ENCODE data around the gene MRTFA. TPM values are rescaled to one million over a fixed set of nuclear protein-coding genes. Genes with fewer than 3 reads are reported as not detected.
"Not testable (repeated sequence)": the region's sequence is repeated elsewhere in the genome, so short reads cannot be mapped to it uniquely, and the experiment has no call there.

Gene MRTFA
- total RNA-seq, 2 donors from 2014 or later, result 38.5 to 58.8 TPM

GRCh38 chr22:40516416-40516815, 120.1 kb downstream of the MRTFA start:
- no peak overlapping the region for H3K27ac Mint-ChIP-seq
- DNase-seq (ENCODE audit: low spot score in 2 of 2) (no peak), ATAC-seq (no peak)
- H3K9me3 Mint-ChIP-seq, result no peaks in the 10 kb centered on the region
- H3K36me3 Mint-ChIP-seq, result peaks cover 5 to 9% of the 10 kb centered on the region in 2 donors

DNA sequence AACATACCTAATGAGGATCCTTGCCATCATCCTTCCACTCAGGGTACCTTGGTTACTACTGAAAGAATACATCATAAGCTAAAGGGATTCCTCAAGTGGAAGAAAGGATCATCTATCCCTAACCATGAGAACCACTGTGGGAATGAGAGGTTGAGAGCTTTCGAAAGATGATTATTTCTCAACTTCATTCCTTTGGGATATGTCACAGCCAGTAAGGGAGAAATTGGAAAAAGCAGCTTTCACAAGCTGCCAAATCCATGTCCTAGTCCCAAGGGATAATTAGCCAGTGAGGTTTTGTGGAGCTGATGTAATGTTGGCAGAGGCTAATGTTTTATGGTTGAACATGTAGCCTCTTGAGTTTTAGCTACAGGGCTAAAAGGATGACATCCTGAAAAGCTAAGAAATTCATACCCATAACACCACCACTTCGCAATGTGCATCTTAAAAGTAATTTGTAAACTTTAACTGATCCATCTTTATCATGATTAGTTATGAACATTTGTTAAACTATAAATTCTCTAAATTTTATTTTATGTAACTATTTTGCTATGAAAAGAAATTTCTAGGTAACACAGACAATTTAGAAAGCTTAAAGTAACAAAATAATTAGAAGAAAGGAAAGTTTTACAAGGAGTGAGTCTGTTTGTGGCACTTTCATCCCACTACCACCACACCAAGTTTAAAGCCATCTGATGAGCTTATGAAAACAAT, 123.9 kb downstream of the MRTFA start:
- Mint-ChIP-seq H3K36me3 (no peaks in the 10 kb centered on the region), H3K27ac (peak overlapping the region in 1 of 2 donors; percentile 36), H3K9me3 (no peaks in the 10 kb centered on the region)
- ATAC-seq, result no peak
- DNase-seq (ENCODE audit: low spot score in 2 of 2), result no peak

DNA sequence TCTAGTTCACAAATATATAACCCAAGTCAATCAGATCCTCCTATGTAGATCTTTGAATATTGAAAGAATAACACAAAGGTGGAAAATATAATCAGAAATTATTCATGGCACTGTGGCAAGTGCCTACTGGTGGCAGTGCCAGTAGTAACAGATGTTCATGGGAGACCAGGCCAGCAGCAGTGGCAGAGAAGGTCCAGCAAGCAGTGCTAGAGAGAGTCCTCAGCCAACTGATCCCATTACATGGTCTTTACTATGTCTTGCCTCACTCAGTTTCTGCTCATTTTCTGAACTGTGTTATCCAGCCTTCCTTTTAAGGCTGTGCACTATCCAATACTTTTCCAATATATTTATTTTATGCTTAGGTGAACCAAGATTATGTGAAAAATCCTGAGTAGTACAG, 124.9 kb downstream of the MRTFA start:
- H3K9me3 Mint-ChIP-seq, result no peaks in the 10 kb centered on the region
- no peak for ATAC-seq
- H3K27ac Mint-ChIP-seq, result no peak overlapping the region
- DNase-seq (ENCODE audit: low spot score in 2 of 2), result no peak
- no peaks in the 10 kb centered on the region for H3K36me3 Mint-ChIP-seq

DNA sequence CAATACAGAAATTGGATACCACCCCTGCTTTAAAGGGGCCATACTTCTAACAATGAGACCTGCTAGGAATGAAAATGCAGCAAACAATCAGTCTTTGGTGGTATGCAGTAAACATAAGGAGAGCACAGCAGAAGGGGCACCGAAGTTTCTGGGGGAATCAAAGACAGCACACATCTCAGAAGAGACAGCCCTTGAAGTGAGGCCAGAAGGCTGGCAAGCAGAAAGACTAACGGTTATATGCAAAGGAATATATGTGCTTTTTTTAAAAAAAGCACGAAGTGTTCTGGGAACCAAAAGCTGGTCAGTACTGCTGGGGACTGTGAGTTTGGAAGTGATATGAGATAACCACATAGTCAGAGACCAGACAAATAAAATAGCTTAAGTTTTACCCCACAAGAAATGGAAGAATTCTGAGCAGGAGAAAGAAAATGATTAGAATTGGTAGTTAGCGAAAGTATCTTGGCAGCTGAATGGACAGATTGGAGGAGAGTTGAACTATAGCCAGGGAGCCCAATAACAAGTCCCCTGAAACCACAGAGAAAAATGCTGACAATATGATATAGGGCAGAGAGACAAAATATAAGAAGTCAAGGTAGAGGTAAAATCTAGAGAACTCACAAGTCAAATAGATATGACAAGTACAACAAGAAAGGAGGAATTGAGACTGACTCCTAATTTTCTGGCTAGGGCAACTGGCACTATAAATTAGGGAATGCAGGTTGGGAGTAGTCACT, 125.7 kb downstream of the MRTFA start:
- Mint-ChIP-seq H3K36me3 (no peaks in the 10 kb centered on the region), H3K9me3 (no peaks in the 10 kb centered on the region), H3K27ac (no peak overlapping the region)
- no peak for DNase-seq (ENCODE audit: low spot score in 2 of 2)
- no peak for ATAC-seq

- Mint-ChIP-seq H3K9me3 (no peaks in the 10 kb centered on the region), H3K36me3 (no peaks in the 10 kb centered on the region), H3K27ac (no peak overlapping the region)
- ATAC-seq (no peak), DNase-seq (ENCODE audit: low spot score in 2 of 2) (no peak)
These were observed 127.0 kb downstream of the MRTFA start for GRCh38 chr22:40509401-40510134.

- not testable (repeated sequence) for H3K27ac Mint-ChIP-seq; H3K36me3 Mint-ChIP-seq; ATAC-seq; H3K9me3 Mint-ChIP-seq; DNase-seq (ENCODE audit: low spot score in 2 of 2)
These were observed 128.5 kb downstream of the MRTFA start for GRCh38 chr22:40508046-40508445.

DNA sequence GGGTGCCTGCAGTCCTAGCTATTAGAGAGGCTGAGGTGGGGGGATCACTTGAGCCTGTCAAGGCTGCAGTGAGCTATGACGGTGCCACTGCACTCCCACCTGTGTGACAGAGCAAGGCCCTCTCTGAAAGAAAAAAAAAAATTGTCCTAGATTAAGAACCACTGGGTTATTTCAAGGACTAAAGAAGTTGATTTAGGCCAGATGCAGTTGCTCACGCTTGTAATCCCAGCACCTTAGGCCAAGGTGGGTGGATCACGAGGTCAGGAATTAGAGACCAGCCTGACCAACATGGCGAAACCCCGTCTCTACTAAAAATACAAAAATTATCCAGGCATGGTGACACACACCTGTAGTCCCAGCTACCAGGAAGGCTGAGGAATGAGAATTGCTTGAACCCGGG, 129.0 kb downstream of the MRTFA start:
- Mint-ChIP-seq H3K36me3 (peaks cover 0 to 7% of the 10 kb centered on the region in 2 donors), H3K9me3 (peaks cover 0 to 4% of the 10 kb centered on the region in 2 donors), H3K27ac (no peak overlapping the region)
- ATAC-seq (no peak), DNase-seq (ENCODE audit: low spot score in 2 of 2) (no peak)

DNA sequence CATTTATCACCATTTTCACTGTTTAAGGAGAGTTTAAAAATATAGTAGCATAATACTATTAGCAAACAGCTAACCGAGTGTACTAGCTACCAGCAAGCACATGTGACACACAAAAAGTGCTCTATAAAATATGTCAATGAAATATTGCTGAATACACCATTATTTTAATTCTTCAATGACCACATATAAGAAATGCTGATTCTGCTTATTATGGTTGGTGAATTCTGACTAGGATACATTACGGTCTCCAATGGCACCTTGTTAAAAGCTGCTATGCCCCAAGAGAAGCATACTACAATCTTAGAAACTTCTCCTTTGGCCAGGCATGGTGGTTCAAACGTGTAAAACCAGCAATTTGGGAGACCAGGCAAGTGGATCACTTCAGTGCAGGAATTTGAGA, 129.8 kb downstream of the MRTFA start:
- Mint-ChIP-seq H3K27ac (no peak overlapping the region), H3K36me3 (peaks cover 0 to 8% of the 10 kb centered on the region in 2 donors), H3K9me3 (peaks cover 0 to 4% of the 10 kb centered on the region in 2 donors)
- ATAC-seq (no peak), DNase-seq (ENCODE audit: low spot score in 2 of 2) (no peak)

- no peak overlapping the region for H3K27ac Mint-ChIP-seq
- peaks cover 0 to 8% of the 10 kb centered on the region in 2 donors for H3K36me3 Mint-ChIP-seq
- DNase-seq (ENCODE audit: low spot score in 2 of 2) (no peak), ATAC-seq (no peak)
- H3K9me3 Mint-ChIP-seq, result peaks cover 0 to 4% of the 10 kb centered on the region in 2 donors
These were observed 132.0 kb downstream of the MRTFA start for GRCh38 chr22:40504285-40505249.

- H3K36me3 Mint-ChIP-seq, result peaks cover 0 to 8% of the 10 kb centered on the region in 2 donors
- peak; percentile 49 to 74 for ATAC-seq
- peak overlapping the region; percentile 34 to 90 for H3K27ac Mint-ChIP-seq
- H3K9me3 Mint-ChIP-seq, result peaks cover 0 to 4% of the 10 kb centered on the region in 2 donors
- no peak for DNase-seq (ENCODE audit: low spot score in 2 of 2)
These were observed 133.6 kb downstream of the MRTFA start for GRCh38 chr22:40502919-40503318.

GRCh38 chr22:40500465-40500786, 136.1 kb downstream of the MRTFA start:
- not testable (repeated sequence) for DNase-seq (ENCODE audit: low spot score in 2 of 2); H3K9me3 Mint-ChIP-seq; ATAC-seq; H3K36me3 Mint-ChIP-seq; H3K27ac Mint-ChIP-seq

GRCh38 chr22:40499209-40499623, 137.3 kb downstream of the MRTFA start:
- H3K36me3 Mint-ChIP-seq, result peaks cover 0 to 8% of the 10 kb centered on the region in 2 donors
- H3K27ac Mint-ChIP-seq, result peak overlapping the region in 1 of 2 donors; percentile 39
- peaks cover 0 to 4% of the 10 kb centered on the region in 2 donors for H3K9me3 Mint-ChIP-seq
- ATAC-seq (peak; percentile 90 to 94), DNase-seq (ENCODE audit: low spot score in 2 of 2) (no peak)

DNA sequence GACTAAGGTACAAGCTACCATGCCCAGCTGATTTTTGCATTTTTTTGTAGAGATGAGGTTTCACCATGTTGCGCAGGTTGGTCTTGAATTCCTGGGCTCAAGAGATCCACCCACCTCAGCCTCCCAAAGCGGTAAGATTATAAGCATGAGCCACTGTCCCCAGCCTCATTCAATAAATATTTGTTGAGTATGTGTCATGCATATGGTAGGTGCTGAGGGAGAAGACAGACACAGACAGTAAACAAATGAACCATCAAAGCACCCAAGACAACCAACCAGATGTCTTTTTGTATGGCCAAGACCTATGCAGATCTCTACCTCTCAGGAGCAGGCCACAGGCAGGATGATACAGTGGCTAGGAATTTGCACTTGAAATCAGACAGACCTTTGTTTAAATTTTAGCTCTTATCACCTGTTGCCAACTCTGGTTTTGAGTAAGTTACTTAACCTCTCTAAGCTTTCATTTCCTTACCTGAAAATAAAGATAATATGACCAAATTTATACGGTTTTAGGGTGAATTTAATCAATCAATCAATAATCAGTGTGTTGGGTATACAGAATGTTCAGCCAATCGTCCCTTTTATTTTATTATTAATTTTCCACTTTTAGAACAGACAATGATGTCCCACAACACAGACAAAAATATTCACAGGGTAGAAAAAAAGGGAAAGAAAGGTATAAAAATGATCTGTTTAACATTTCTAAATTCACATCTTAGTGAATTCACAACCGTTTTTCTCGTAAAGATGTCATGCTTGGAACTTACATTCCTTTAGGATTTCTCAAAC, 137.9 kb downstream of the MRTFA start:
- ATAC-seq (peak; percentile 41 to 70), DNase-seq (ENCODE audit: low spot score in 2 of 2) (no peak)
- H3K9me3 Mint-ChIP-seq, result peaks cover 0 to 4% of the 10 kb centered on the region in 2 donors
- H3K36me3 Mint-ChIP-seq, result peaks cover 0 to 8% of the 10 kb centered on the region in 2 donors
- H3K27ac Mint-ChIP-seq, result no peak overlapping the region

GRCh38 chr22:40493441-40493840, 143.1 kb downstream of the MRTFA start:
- peaks cover 0 to 5% of the 10 kb centered on the region in 2 donors for H3K36me3 Mint-ChIP-seq
- H3K9me3 Mint-ChIP-seq, result no peaks in the 10 kb centered on the region
- H3K27ac Mint-ChIP-seq, result peak overlapping the region in 1 of 2 donors; percentile 38

DNA sequence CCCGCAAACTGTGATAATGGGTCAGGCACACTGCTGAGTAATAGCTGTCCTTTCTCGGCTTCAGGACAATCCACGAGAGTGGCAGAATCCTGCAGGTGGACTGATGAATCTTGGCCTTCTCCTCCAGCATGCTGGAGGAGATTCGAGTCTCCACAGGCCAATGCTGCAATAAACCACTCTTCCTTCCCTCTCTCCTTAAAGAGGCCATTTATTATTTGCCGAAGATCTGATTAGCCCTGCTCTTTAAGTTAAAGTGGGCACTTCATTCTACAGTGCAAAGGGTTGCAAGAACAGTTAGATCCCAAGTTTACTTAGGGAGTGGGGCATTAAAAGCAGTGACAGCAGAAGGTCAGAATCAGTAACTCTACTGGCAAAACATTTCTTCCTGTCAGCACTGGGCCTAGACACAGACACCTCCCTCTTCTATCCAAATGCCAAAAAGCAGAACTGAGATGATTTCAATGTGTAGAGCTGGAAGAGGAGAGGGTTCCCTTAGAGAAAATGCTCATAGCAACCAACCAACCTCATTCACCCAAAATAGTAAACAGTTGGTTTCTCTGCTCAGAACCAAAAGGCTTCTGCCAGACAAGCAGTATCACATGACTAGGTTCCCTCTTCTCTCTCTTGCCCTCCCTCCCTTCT, 144.4 kb downstream of the MRTFA start:
- no peak for ATAC-seq
- Mint-ChIP-seq H3K36me3 (peaks cover 0 to 5% of the 10 kb centered on the region in 2 donors), H3K9me3 (no peaks in the 10 kb centered on the region), H3K27ac (no peak overlapping the region)
- DNase-seq (ENCODE audit: low spot score in 2 of 2), result no peak

More at GRCh38 chr22:40493441-40493840, 143.1 kb downstream of the MRTFA start:
- no peak for ATAC-seq
- no peak for DNase-seq (ENCODE audit: low spot score in 2 of 2)
